ENCODE data around the gene NIN. TPM values are rescaled to one million over a fixed set of nuclear protein-coding genes. Genes with fewer than 3 reads are reported as not detected.

NIN gene
- total and polyA plus RNA-seq, 2 of the 4 experiments (the other 2 are of a cell fraction) = 15.2 to 98.4 TPM

DNA sequence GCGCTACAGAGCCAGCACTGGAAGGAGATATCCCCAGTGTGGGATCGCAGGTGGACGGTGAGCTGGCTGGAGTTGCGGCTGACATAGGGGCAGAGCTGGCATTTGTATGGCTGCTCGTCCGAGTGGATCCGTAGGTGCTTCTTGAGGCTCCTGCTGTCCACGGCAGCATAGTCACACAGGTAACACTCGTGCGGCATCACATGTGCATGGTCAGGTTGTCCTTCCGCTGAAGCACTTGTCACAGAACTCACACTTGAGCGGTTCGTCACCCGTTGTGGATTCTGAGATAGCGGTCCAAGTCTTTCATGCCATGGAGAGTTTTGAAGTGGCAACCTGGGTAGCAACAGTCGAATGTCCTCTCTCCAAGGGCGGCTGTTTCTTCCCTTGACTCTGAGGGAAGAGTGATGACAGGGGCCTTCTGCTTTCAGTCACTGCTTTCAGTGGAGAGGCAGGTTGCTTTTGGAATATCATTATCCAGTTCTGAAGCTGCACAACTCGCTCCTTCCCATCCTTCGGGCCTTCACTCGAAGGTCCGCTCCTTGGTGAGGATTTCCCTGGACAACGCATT lies 125.9 kb downstream of the NIN start:
- in situ Hi-C loops (cut with MboI; ENCODE audit: low sequenced_read_pairs) = no loop called here
- Histone ChIP-seq H3K4me1 (ENCODE audit: control insufficient read depth, insufficient read depth, low read length) (no peaks in the 10 kb centered on the region), H3K23ac (ENCODE audit: low read depth, low read length) (no peak overlapping the region), H3K4me2 (ENCODE audit: low read depth, low read length) (no peak overlapping the region), H3K4ac (ENCODE audit: low read depth, low read length) (no peak overlapping the region), H2AK5ac (ENCODE audit: low read depth, low read length) (no peak overlapping the region), H3K36me3 (ENCODE audit: control insufficient read depth, insufficient read depth, low read length) (no peaks in the 10 kb centered on the region), H3K9ac (ENCODE audit: low read depth, low read length) (no peak overlapping the region), H4K8ac (ENCODE audit: low read depth in 2 of 2, low read length in 2 of 2) (no peak overlapping the region), H2BK20ac (ENCODE audit: low read depth, low read length) (no peak overlapping the region), H2BK15ac (ENCODE audit: low read depth, low read length) (no peak overlapping the region), H3K14ac (replicated peaks; ENCODE audit: low read depth, low read length) (no peak overlapping the region), H2AFZ (replicated peaks; ENCODE audit: low read length, poor library complexity) (no peak overlapping the region), H3K27ac (ENCODE audit: insufficient read depth, low read length) (no peak overlapping the region), H3K18ac (ENCODE audit: low read depth, low read length) (no peak overlapping the region), H2BK5ac (ENCODE audit: low read depth, low read length, poor library complexity, severe bottlenecking) (no peak overlapping the region), H3K4me3 (ENCODE audit: insufficient read depth, low read depth, low read length) (no peak overlapping the region), H3K56ac (ENCODE audit: extremely low read depth, insufficient read depth, low read length) (no peak overlapping the region), H2BK120ac (ENCODE audit: low read depth, low read length) (no peak overlapping the region), H4K91ac (ENCODE audit: insufficient read depth, low read depth, low read length) (no peak overlapping the region), H3K27me3 (ENCODE audit: control insufficient read depth, insufficient read depth, low read length) (no peaks in the 10 kb centered on the region), H4K20me1 (ENCODE audit: insufficient read depth, low read length) (no peaks in the 10 kb centered on the region), H4K5ac (ENCODE audit: low read depth, low read length) (no peak overlapping the region), H3K9me1 (ENCODE audit: insufficient read depth, low read length) (no peaks in the 10 kb centered on the region), H2AK9ac (replicated peaks; ENCODE audit: low read depth, low read length, poor library complexity) (no peak overlapping the region), H3K9me3 (ENCODE audit: control insufficient read depth, insufficient read depth, low read length) (peaks cover 4% of the 10 kb centered on the region; the same call in 1 of the 2 replicates), H3K79me1 (ENCODE audit: low read depth in 1 of 2, low read length in 2 of 2) (no peaks in the 10 kb centered on the region)
- DNase-seq = no peak
- ChIA-PET POLR2A (ENCODE audit: unreplicated experiment) (no interaction called here), CTCF (interaction anchor here (0.6 kb wide), 1 partner anchor 809 kb away, joined by 3 read pairs; no protein-coding TSS in a partner anchor)
- WGBS, 2 experiments (ENCODE audit: extremely low coverage in 2 of 2, insufficient read length in 1 of 2) = 94% methylated on average over 10 of the region's 22 CpGs; no CpG with 5 or more reads in 1 of the 2 experiments
- intact Hi-C loops (cut with micrococcal nuclease) = no loop called here
- no TSS peak for BruUV-seq (replicated peaks)
- no peak for TF ChIP-seq POLR2A (IDR thresholded peaks at IDR 0.05; ENCODE audit: low read depth, low read length)
- no peak for TF ChIP-seq ELK1 (IDR thresholded peaks at IDR 0.05; ENCODE audit: borderline replicate concordance, low read depth, low read length)
- TF ChIP-seq BHLHE40 (IDR thresholded peaks at IDR 0.05; ENCODE audit: low read depth, low read length) = no peak
- TF ChIP-seq, protein P1, sequence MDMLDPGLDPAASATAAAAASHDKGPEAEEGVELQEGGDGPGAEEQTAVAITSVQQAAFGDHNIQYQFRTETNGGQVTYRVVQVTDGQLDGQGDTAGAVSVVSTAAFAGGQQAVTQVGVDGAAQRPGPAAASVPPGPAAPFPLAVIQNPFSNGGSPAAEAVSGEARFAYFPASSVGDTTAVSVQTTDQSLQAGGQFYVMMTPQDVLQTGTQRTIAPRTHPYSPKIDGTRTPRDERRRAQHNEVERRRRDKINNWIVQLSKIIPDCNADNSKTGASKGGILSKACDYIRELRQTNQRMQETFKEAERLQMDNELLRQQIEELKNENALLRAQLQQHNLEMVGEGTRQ (IDR thresholded peaks at IDR 0.05; ENCODE audit: low read depth, low read length) = no peak
- no peak for TF ChIP-seq CEBPB (IDR thresholded peaks at IDR 0.05; ENCODE audit: low read depth, low read length)
- no peak for TF ChIP-seq RAD21 (IDR thresholded peaks at IDR 0.05; ENCODE audit: low read length)
- TF ChIP-seq MXI1 (IDR thresholded peaks at IDR 0.05; ENCODE audit: borderline replicate concordance, low read depth, low read length) = no peak
- dilution Hi-C loops (cut with HindIII; ENCODE audit: low sequenced_read_pairs, unreplicated experiment) = no loop called here
- no peak for ATAC-seq (ENCODE audit: low read depth)
